Astrocyte (in vitro differentiated cells and primary cell): Measurements from ENCODE around the gene WNT7B. TPM values are rescaled to one million over a fixed set of nuclear protein-coding genes. Genes with fewer than 3 reads are reported as not detected.

Source experiments
- DNase-seq: peaks from one replicate; pipeline ENCODE4 v3.0.0-alpha.2; 2010; ENCODE audit warnings: low read depth
- FAIRE-seq: peaks from 2 replicates; lab custom pipeline; 2011; peaks lifted over from hg19 to GRCh38; lab: Jason Lieb, UNC
- H2AFZ ChIP-seq: 2 replicates; pipeline ENCODE4 v1.6.0; 2012; ENCODE audit warnings: low read depth, low read length, inconsistent platforms
- H3K27ac ChIP-seq: 2 replicates; pipeline ENCODE4 v1.5.1; 2011; ENCODE audit warnings: low read depth, low read length, inconsistent platforms
- H3K27me3 ChIP-seq: 2 replicates; pipeline ENCODE4 v1.6.0; 2011; ENCODE audit warnings: low read length, inconsistent platforms; ENCODE audit not compliant: insufficient read depth
- H3K36me3 ChIP-seq: 2 replicates; pipeline ENCODE4 v1.5.1; 2011; ENCODE audit warnings: low read length, inconsistent platforms; ENCODE audit not compliant: insufficient read depth
- H3K4me1 ChIP-seq: 2 replicates; pipeline ENCODE4 v1.5.1; 2011; ENCODE audit warnings: low read length, inconsistent platforms; ENCODE audit not compliant: insufficient read depth
- H3K4me2 ChIP-seq: 2 replicates; pipeline ENCODE4 v1.6.0; 2012; ENCODE audit warnings: low read length, inconsistent platforms
- H3K4me3 ChIP-seq: 2 replicates; pipeline ENCODE4 v1.5.1; 2011; ENCODE audit warnings: low read depth, mild to moderate bottlenecking, low read length, inconsistent platforms; ENCODE audit not compliant: insufficient read depth
- H3K79me2 ChIP-seq: 2 replicates; pipeline ENCODE4 v1.6.0; 2012; ENCODE audit warnings: mild to moderate bottlenecking, low read length, inconsistent platforms; ENCODE audit not compliant: insufficient read depth
- H3K9ac ChIP-seq: 2 replicates; pipeline ENCODE4 v1.6.0; 2012; ENCODE audit warnings: mild to moderate bottlenecking, low read length, inconsistent platforms
- H3K9me3 ChIP-seq: 2 replicates; pipeline ENCODE4 v1.5.1; 2012; ENCODE audit warnings: low read depth, mild to moderate bottlenecking, low read length, inconsistent platforms; ENCODE audit not compliant: insufficient read depth
- H4K20me1 ChIP-seq: 2 replicates; pipeline ENCODE4 v1.6.0; 2012; ENCODE audit warnings: low read length, inconsistent platforms; ENCODE audit not compliant: insufficient read depth
- H3K27ac Mint-ChIP-seq: one replicate; pipeline ENCODE4 v1.8.0; 2021; ENCODE audit warnings: mild to moderate bottlenecking, mixed read lengths; ENCODE audit not compliant: unreplicated experiment
- H3K27me3 Mint-ChIP-seq: one replicate; pipeline ENCODE4 v1.8.0; 2021; ENCODE audit warnings: low read depth, mixed read lengths; ENCODE audit not compliant: unreplicated experiment
- H3K36me3 Mint-ChIP-seq: one replicate; pipeline ENCODE4 v1.8.0; 2021; ENCODE audit warnings: low read depth, mixed read lengths; ENCODE audit not compliant: unreplicated experiment
- H3K4me1 Mint-ChIP-seq: one replicate; pipeline ENCODE4 v1.8.0; 2021; ENCODE audit warnings: low read depth, mixed read lengths; ENCODE audit not compliant: unreplicated experiment
- H3K4me3 Mint-ChIP-seq: one replicate; pipeline ENCODE4 v1.8.0; 2021; ENCODE audit warnings: mild to moderate bottlenecking, moderate library complexity, mixed read lengths; ENCODE audit not compliant: unreplicated experiment
- H3K9me3 Mint-ChIP-seq: one replicate; pipeline ENCODE4 v1.8.0; 2021; ENCODE audit warnings: mild to moderate bottlenecking, mixed read lengths; ENCODE audit not compliant: unreplicated experiment
- CTCF ChIP-seq: IDR thresholded peaks from 2 replicates; pipeline ENCODE4 v1.5.1; 2011; ENCODE audit warnings: low read depth, mild to moderate bottlenecking, inconsistent platforms, low read length, moderate library complexity; ENCODE audit not compliant: insufficient read depth
- EZH2 ChIP-seq: IDR thresholded peaks from 2 replicates; pipeline ENCODE4 v1.6.1; 2012; ENCODE audit warnings: mild to moderate bottlenecking, low read length, inconsistent platforms; ENCODE audit not compliant: insufficient read depth
- total RNA-seq: library from RNA; stranded (reverse); gene quantifications from 2 replicates; pipeline ENCODE4 v1.2.1, GENCODE V29; 2021

WNT7B gene
- total RNA-seq, 1 donor from 2014 or later: 1.7 TPM

- H3K27me3 ChIP-seq: no peaks in the 10 kb centered on the region
- Mint-ChIP-seq H3K36me3 (no peaks in the 10 kb centered on the region), H3K9me3 (no peaks in the 10 kb centered on the region), H3K4me3 (no peak overlapping the region), H3K27ac (peak overlapping the region; percentile 75), H3K27me3 (peaks cover 12% of the 10 kb centered on the region), H3K4me1 (no peaks in the 10 kb centered on the region)
- peaks cover 5% of the 10 kb centered on the region for H3K79me2 ChIP-seq
- peak overlapping the region; percentile 56 for H3K4me2 ChIP-seq
- DNase-seq (peak; percentile 61), FAIRE-seq (peak; percentile 79)
- H4K20me1 ChIP-seq: no peaks in the 10 kb centered on the region
- H3K36me3 ChIP-seq: no peaks in the 10 kb centered on the region
- no peaks in the 10 kb centered on the region for H3K9me3 ChIP-seq
- peak overlapping the region; percentile 65 for H3K27ac ChIP-seq
- no peak overlapping the region for H3K4me3 ChIP-seq
- H3K9ac ChIP-seq: peak overlapping the region; percentile 56
- H2AFZ ChIP-seq: peak overlapping the region; percentile 36
- no peak for TF ChIP-seq EZH2
- no peak for TF ChIP-seq CTCF
- peaks cover 55% of the 10 kb centered on the region for H3K4me1 ChIP-seq
These were observed 25.9 kb upstream of the WNT7B start for GRCh38 chr22:46002757-46003270.

GRCh38 chr22:46001426-46002106, 24.6 kb upstream of the WNT7B start:
- Histone ChIP-seq H3K36me3 (no peaks in the 10 kb centered on the region), H3K4me3 (no peak overlapping the region), H3K4me2 (peak overlapping the region; percentile 41), H2AFZ (peak overlapping the region; percentile 42), H3K27me3 (no peaks in the 10 kb centered on the region), H3K9ac (peak overlapping the region; percentile 46), H3K4me1 (peaks cover 53% of the 10 kb centered on the region), H3K79me2 (peaks cover 5% of the 10 kb centered on the region), H3K27ac (peak overlapping the region; percentile 25), H3K9me3 (no peaks in the 10 kb centered on the region), H4K20me1 (no peaks in the 10 kb centered on the region)
- Mint-ChIP-seq H3K4me1 (no peaks in the 10 kb centered on the region), H3K9me3 (no peaks in the 10 kb centered on the region), H3K36me3 (no peaks in the 10 kb centered on the region), H3K4me3 (no peak overlapping the region), H3K27me3 (peaks cover 13% of the 10 kb centered on the region), H3K27ac (no peak overlapping the region)
- TF ChIP-seq EZH2 (no peak), CTCF (no peak)
- FAIRE-seq: no peak
- DNase-seq: no peak

GRCh38 chr22:46001046-46001425, 24.1 kb upstream of the WNT7B start:
- H3K9me3 ChIP-seq: no peaks in the 10 kb centered on the region
- no peaks in the 10 kb centered on the region for H4K20me1 ChIP-seq
- H3K36me3 ChIP-seq: no peaks in the 10 kb centered on the region
- Mint-ChIP-seq H3K27me3 (peaks cover 14% of the 10 kb centered on the region), H3K27ac (no peak overlapping the region), H3K4me3 (no peak overlapping the region), H3K4me1 (no peaks in the 10 kb centered on the region), H3K9me3 (no peaks in the 10 kb centered on the region), H3K36me3 (no peaks in the 10 kb centered on the region)
- DNase-seq (no peak), FAIRE-seq (no peak)
- H3K9ac ChIP-seq: peak overlapping the region; percentile 46
- H3K4me1 ChIP-seq: peaks cover 53% of the 10 kb centered on the region
- H2AFZ ChIP-seq: no peak overlapping the region
- H3K79me2 ChIP-seq: peaks cover 4% of the 10 kb centered on the region
- H3K27me3 ChIP-seq: no peaks in the 10 kb centered on the region
- peak overlapping the region; percentile 41 for H3K4me2 ChIP-seq
- H3K27ac ChIP-seq: no peak overlapping the region
- no peak overlapping the region for H3K4me3 ChIP-seq
- TF ChIP-seq CTCF: no peak
